IMR-90 (cell line): ENCODE measurements around the gene MAML3.

Experiments
- MAFK ChIP-seq: IDR thresholded peaks from 2 replicates; pipeline ENCODE4 v1.6.1; 2012; ENCODE audit warnings: low read depth, low read length, improper control_type of control experiment
- MAZ ChIP-seq: IDR thresholded peaks from 2 replicates; pipeline ENCODE4 v1.6.1; 2012; ENCODE audit warnings: low read depth, mild to moderate bottlenecking, low read length, improper control_type of control experiment, moderate library complexity, borderline replicate concordance
- MXI1 ChIP-seq: IDR thresholded peaks from 2 replicates; pipeline ENCODE4 v1.6.1; 2012; ENCODE audit warnings: low read depth, mild to moderate bottlenecking, low read length, moderate library complexity, borderline replicate concordance
- POLR2A ChIP-seq: IDR thresholded peaks from 2 replicates; pipeline ENCODE4 v1.6.1; 2012; ENCODE audit warnings: mild to moderate bottlenecking, low read depth, low read length
- RAD21 ChIP-seq: IDR thresholded peaks from 2 replicates; pipeline ENCODE4 v1.6.1; 2012; ENCODE audit warnings: low read length, improper control_type of control experiment
- SMC3 ChIP-seq: fragments of 150-350 bp; IDR thresholded peaks from 2 replicates; pipeline ENCODE4 v1.6.1; 2016; ENCODE audit warnings: low read depth, mild to moderate bottlenecking, antibody characterized with exemption, low read length, moderate library complexity
- TF ChIP-seq, protein P1 (sequence below): conservative IDR thresholded peaks from 2 replicates; pipeline ENCODE4 v1.5.1; 2012; ENCODE audit warnings: mild to moderate bottlenecking, low read depth, low read length, improper control_type of control experiment

- no peak for TF ChIP-seq RAD21
- no peak for TF ChIP-seq MXI1
- TF ChIP-seq SMC3, result no peak
- TF ChIP-seq POLR2A, result no peak
- TF ChIP-seq MAZ, result no peak
- TF ChIP-seq, protein P1, sequence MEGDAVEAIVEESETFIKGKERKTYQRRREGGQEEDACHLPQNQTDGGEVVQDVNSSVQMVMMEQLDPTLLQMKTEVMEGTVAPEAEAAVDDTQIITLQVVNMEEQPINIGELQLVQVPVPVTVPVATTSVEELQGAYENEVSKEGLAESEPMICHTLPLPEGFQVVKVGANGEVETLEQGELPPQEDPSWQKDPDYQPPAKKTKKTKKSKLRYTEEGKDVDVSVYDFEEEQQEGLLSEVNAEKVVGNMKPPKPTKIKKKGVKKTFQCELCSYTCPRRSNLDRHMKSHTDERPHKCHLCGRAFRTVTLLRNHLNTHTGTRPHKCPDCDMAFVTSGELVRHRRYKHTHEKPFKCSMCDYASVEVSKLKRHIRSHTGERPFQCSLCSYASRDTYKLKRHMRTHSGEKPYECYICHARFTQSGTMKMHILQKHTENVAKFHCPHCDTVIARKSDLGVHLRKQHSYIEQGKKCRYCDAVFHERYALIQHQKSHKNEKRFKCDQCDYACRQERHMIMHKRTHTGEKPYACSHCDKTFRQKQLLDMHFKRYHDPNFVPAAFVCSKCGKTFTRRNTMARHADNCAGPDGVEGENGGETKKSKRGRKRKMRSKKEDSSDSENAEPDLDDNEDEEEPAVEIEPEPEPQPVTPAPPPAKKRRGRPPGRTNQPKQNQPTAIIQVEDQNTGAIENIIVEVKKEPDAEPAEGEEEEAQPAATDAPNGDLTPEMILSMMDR, result no peak
- no peak for TF ChIP-seq MAFK
Observed at GRCh38 chr4:140108243-140108642, 45.7 kb downstream of the MAML3 start.
